Measurements from ENCODE around the gene AGAP1.

The AGAP1 gene

DNA sequence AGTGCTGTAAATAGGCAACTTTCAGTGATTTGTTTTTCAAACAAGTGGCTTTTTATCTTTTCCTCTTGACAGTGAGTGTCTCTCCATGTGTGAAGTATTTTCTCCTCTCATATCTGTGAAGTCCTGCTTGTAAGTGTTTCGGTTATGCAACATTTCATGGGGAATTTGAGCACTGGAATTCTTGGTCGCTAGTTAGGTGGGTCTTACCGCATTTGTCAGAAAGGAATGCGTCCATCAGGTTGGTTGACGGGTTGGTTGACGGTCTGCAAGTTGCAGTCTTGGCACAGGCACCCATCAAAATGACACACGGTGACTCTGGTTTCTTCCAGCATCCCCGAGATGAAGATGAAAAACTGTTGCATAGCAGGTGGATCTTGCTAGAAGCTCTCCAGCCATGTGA is 109.8 kb downstream of the AGAP1 start:
- TF ChIP-seq, protein P1, sequence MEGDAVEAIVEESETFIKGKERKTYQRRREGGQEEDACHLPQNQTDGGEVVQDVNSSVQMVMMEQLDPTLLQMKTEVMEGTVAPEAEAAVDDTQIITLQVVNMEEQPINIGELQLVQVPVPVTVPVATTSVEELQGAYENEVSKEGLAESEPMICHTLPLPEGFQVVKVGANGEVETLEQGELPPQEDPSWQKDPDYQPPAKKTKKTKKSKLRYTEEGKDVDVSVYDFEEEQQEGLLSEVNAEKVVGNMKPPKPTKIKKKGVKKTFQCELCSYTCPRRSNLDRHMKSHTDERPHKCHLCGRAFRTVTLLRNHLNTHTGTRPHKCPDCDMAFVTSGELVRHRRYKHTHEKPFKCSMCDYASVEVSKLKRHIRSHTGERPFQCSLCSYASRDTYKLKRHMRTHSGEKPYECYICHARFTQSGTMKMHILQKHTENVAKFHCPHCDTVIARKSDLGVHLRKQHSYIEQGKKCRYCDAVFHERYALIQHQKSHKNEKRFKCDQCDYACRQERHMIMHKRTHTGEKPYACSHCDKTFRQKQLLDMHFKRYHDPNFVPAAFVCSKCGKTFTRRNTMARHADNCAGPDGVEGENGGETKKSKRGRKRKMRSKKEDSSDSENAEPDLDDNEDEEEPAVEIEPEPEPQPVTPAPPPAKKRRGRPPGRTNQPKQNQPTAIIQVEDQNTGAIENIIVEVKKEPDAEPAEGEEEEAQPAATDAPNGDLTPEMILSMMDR (IDR thresholded peaks at IDR 0.05; ENCODE audit: insufficient read depth, low read depth, low read length, missing control alignments), result no peak
- no peak for DNase-seq (ENCODE audit: low read depth)
- no peak overlapping the region for H3K4me3 ChIP-seq (ENCODE audit: low read depth, low read length)

- no peak for DNase-seq (ENCODE audit: low read depth)
- H3K4me3 ChIP-seq (ENCODE audit: low read depth, low read length), result no peak overlapping the region
- TF ChIP-seq, protein P1 (IDR thresholded peaks at IDR 0.05; ENCODE audit: insufficient read depth, low read depth, low read length, missing control alignments), result no peak
These were observed 111.6 kb downstream of the AGAP1 start for GRCh38 chr2:235605312-235606003.

DNA sequence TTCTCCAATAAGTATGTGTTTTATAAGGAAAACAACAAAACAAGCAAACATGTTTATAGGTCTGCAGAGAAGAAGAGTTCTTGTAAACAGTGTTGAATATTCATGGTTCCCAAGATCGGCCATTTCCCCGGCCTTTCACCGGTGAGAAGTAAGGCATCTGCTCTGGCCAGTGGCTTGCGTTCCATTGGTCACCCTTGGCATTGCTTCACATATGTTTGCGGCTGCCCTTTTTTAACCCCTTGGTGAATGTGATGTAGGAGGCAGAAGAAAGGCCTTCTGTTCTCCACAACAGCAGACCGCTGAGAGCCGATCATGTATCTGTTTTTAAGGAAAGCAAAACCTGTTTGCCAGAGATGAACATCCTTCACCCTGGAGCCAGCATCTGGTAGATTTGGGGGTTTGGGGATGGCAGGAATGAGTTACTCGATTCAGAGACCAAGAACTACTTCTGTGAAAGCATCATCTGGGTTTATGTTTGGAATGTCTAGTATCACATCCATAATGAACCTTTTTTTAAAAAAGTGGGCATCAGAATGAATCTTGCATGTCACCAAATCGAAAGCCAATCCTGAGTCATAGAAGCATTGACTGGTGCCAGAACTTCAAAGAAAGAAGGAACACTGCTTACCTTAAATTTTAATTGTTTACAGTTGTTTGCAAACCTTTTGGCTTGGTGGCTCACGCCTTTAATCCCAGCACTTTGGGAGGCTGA is 112.3 kb downstream of the AGAP1 start:
- TF ChIP-seq, protein P1 (IDR thresholded peaks at IDR 0.05; ENCODE audit: insufficient read depth, low read depth, low read length, missing control alignments), result no peak
- H3K4me3 ChIP-seq (ENCODE audit: low read depth, low read length), result no peak overlapping the region
- no peak for DNase-seq (ENCODE audit: low read depth)

- TF ChIP-seq, protein P1 (IDR thresholded peaks at IDR 0.05; ENCODE audit: insufficient read depth, low read depth, low read length, missing control alignments), result no peak
- no peak for DNase-seq (ENCODE audit: low read depth)
- no peak overlapping the region for H3K4me3 ChIP-seq (ENCODE audit: low read depth, low read length)
These were observed 113.8 kb downstream of the AGAP1 start for GRCh38 chr2:235607546-235608199.

GRCh38 chr2:235608200-235608887 is 114.5 kb downstream of the AGAP1 start:
- no peak overlapping the region for H3K4me3 ChIP-seq (ENCODE audit: low read depth, low read length)
- DNase-seq (ENCODE audit: low read depth), result no peak
- TF ChIP-seq, protein P1 (IDR thresholded peaks at IDR 0.05; ENCODE audit: insufficient read depth, low read depth, low read length, missing control alignments), result no peak

DNA sequence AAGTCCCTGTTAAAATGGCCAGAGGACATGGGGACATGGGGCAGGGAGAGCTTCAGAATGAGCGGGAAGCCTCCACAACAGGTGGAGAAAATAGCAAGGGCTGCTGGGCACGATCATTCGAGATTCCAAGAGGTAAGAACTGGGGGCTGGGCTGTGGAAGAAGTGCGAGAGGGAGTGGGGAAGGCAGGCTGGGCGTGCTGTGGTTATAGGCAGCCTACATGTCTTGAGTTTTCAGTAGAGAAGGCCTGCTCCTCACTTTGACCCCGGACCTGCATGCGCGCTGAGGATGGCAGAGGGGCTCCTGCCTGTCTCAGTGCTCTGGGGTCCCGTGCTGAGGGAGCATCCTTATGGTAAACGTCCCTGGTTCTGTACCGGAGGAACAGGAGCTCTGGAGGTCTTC is 115.5 kb downstream of the AGAP1 start:
- TF ChIP-seq, protein P1 (IDR thresholded peaks at IDR 0.05; ENCODE audit: insufficient read depth, low read depth, low read length, missing control alignments), result no peak
- no peak overlapping the region for H3K4me3 ChIP-seq (ENCODE audit: low read depth, low read length)
- DNase-seq (ENCODE audit: low read depth), result no peak

All from GM12865 (cell line).